ENCODE results near the gene DPP7. TPM values are rescaled to one million over a fixed set of nuclear protein-coding genes. Genes with fewer than 3 reads are reported as not detected.

The DPP7 gene
- total RNA-seq, 1 donor from 2014 or later, result 137 TPM

- no peak for TF ChIP-seq CTCF (IDR thresholded peaks at IDR 0.05; ENCODE audit: insufficient read depth, low read length, poor library complexity, severe bottlenecking)
- Histone ChIP-seq H3K4me3 (ENCODE audit: low read depth, low read length) (no peak overlapping the region), H3K36me3 (ENCODE audit: control insufficient read depth, insufficient read depth, low read length) (no peaks in the 10 kb centered on the region), H3K27me3 (ENCODE audit: control insufficient read depth, insufficient read depth, low read length) (peaks cover 35% of the 10 kb centered on the region)
- DNase-seq (ENCODE audit: low read depth), result no peak
Measured at GRCh38 chr9:137134191-137134590, 19.7 kb upstream of the DPP7 start.

- Histone ChIP-seq H3K27me3 (ENCODE audit: control insufficient read depth, insufficient read depth, low read length) (no peaks in the 10 kb centered on the region), H3K4me3 (ENCODE audit: low read depth, low read length) (peak overlapping the region; percentile 68), H3K36me3 (ENCODE audit: control insufficient read depth, insufficient read depth, low read length) (no peaks in the 10 kb centered on the region)
- TF ChIP-seq CTCF (IDR thresholded peaks at IDR 0.05; ENCODE audit: insufficient read depth, low read length, poor library complexity, severe bottlenecking), result no peak
- no peak for DNase-seq (ENCODE audit: low read depth)
Measured at GRCh38 chr9:137130176-137130755, 15.7 kb upstream of the DPP7 start.

- no peak for TF ChIP-seq CTCF (IDR thresholded peaks at IDR 0.05; ENCODE audit: insufficient read depth, low read length, poor library complexity, severe bottlenecking)
- peak overlapping the region; percentile 68 for H3K4me3 ChIP-seq (ENCODE audit: low read depth, low read length)
- peak; percentile 67 for DNase-seq (ENCODE audit: low read depth)
- no peaks in the 10 kb centered on the region for H3K36me3 ChIP-seq (ENCODE audit: control insufficient read depth, insufficient read depth, low read length)
- H3K27me3 ChIP-seq (ENCODE audit: control insufficient read depth, insufficient read depth, low read length), result no peaks in the 10 kb centered on the region
Measured at GRCh38 chr9:137129456-137130175, 15.1 kb upstream of the DPP7 start.

- Histone ChIP-seq H3K36me3 (ENCODE audit: control insufficient read depth, insufficient read depth, low read length) (no peaks in the 10 kb centered on the region), H3K27me3 (ENCODE audit: control insufficient read depth, insufficient read depth, low read length) (no peaks in the 10 kb centered on the region), H3K4me3 (ENCODE audit: low read depth, low read length) (peak overlapping the region; percentile 68)
- DNase-seq (ENCODE audit: low read depth), result no peak
- no peak for TF ChIP-seq CTCF (IDR thresholded peaks at IDR 0.05; ENCODE audit: insufficient read depth, low read length, poor library complexity, severe bottlenecking)
Measured at GRCh38 chr9:137128862-137129455, 14.4 kb upstream of the DPP7 start.

GRCh38 chr9:137128158-137128861 lies 13.8 kb upstream of the DPP7 start:
- TF ChIP-seq CTCF (IDR thresholded peaks at IDR 0.05; ENCODE audit: insufficient read depth, low read length, poor library complexity, severe bottlenecking), result no peak
- Histone ChIP-seq H3K4me3 (ENCODE audit: low read depth, low read length) (peak overlapping the region; percentile 68), H3K27me3 (ENCODE audit: control insufficient read depth, insufficient read depth, low read length) (no peaks in the 10 kb centered on the region), H3K36me3 (ENCODE audit: control insufficient read depth, insufficient read depth, low read length) (no peaks in the 10 kb centered on the region)
- DNase-seq (ENCODE audit: low read depth), result no peak

All from kidney epithelial cell (primary cell).